Muscle layer of colon (tissue), 2 donors: ENCODE measurements around the gene FGF11.

ENCODE experiments used
- H3K27ac ChIP-seq: one replicate; pipeline ENCODE4 v1.7.0; 2013; ENCODE audit warnings: low read depth, mild to moderate bottlenecking, low read length, moderate library complexity
- H3K27me3 ChIP-seq, 2 donors: one replicate each; pipeline ENCODE4 v1.7.0; 2013; ENCODE audit warnings: low read length in 2 of 2, mild to moderate bottlenecking in 2 of 2; ENCODE audit not compliant: insufficient read depth in 2 of 2, control insufficient read depth in 1 of 2
- H3K36me3 ChIP-seq: one replicate; pipeline ENCODE4 v1.7.0; 2013; ENCODE audit warnings: mild to moderate bottlenecking, low read length; ENCODE audit not compliant: insufficient read depth
- H3K4me1 ChIP-seq: one replicate; pipeline ENCODE4 v1.7.0; 2013; ENCODE audit warnings: mild to moderate bottlenecking, low read length; ENCODE audit not compliant: insufficient read depth
- H3K4me3 ChIP-seq, 2 donors: one replicate each; pipeline ENCODE4 v1.7.0; 2013; ENCODE audit warnings: low read length in 2 of 2, low read depth in 1 of 2, mild to moderate bottlenecking in 1 of 2, moderate library complexity in 1 of 2
- H3K9ac ChIP-seq: one replicate; pipeline ENCODE4 v1.7.0; 2013; ENCODE audit warnings: low read length
- H3K9me3 ChIP-seq: one replicate; pipeline ENCODE4 v1.7.0; 2013; ENCODE audit warnings: mild to moderate bottlenecking, low read length
- donor health status: abdominal sarcoma.
- donor health status: Adenocarcinoma of cecum.

The FGF11 gene

GRCh38 chr17:7410634-7411426, 28.5 kb upstream of the FGF11 start:
- no peaks in the 10 kb centered on the region for H3K27me3 ChIP-seq
- H3K9ac ChIP-seq, result no peak overlapping the region
- H3K4me3 ChIP-seq, result no peak overlapping the region
- no peaks in the 10 kb centered on the region for H3K9me3 ChIP-seq
- H3K27ac ChIP-seq, result no peak overlapping the region
- peaks cover 4% of the 10 kb centered on the region for H3K4me1 ChIP-seq
- H3K36me3 ChIP-seq, result no peaks in the 10 kb centered on the region

GRCh38 chr17:7411427-7411750, 27.9 kb upstream of the FGF11 start:
- Histone ChIP-seq H3K27ac (no peak overlapping the region), H3K9me3 (no peaks in the 10 kb centered on the region), H3K4me1 (no peaks in the 10 kb centered on the region), H3K36me3 (peaks cover 3% of the 10 kb centered on the region), H3K9ac (no peak overlapping the region), H3K27me3 (no peaks in the 10 kb centered on the region), H3K4me3 (no peak overlapping the region)

- peaks cover 8% of the 10 kb centered on the region for H3K36me3 ChIP-seq
Measured at GRCh38 chr17:7413346-7413985, 25.8 kb upstream of the FGF11 start.

GRCh38 chr17:7414837-7415236, 24.5 kb upstream of the FGF11 start:
- H3K9ac ChIP-seq, result no peak overlapping the region
- H3K36me3 ChIP-seq, result peaks cover 8% of the 10 kb centered on the region
- H3K27ac ChIP-seq, result no peak overlapping the region
- H3K4me1 ChIP-seq, result no peaks in the 10 kb centered on the region
- no peaks in the 10 kb centered on the region for H3K9me3 ChIP-seq
- no peak overlapping the region for H3K4me3 ChIP-seq
- H3K27me3 ChIP-seq, result peaks cover 0 to 3% of the 10 kb centered on the region in 2 donors

More at GRCh38 chr17:7413346-7413985, 25.8 kb upstream of the FGF11 start:
- no peak overlapping the region for H3K27ac ChIP-seq
- H3K9ac ChIP-seq, result no peak overlapping the region
- H3K9me3 ChIP-seq, result no peaks in the 10 kb centered on the region
- H3K4me3 ChIP-seq, result no peak overlapping the region
- no peaks in the 10 kb centered on the region for H3K27me3 ChIP-seq
- H3K4me1 ChIP-seq, result no peaks in the 10 kb centered on the region

- H3K27me3 ChIP-seq, result peaks cover 0 to 7% of the 10 kb centered on the region in 2 donors
Measured at GRCh38 chr17:7415784-7416183, 23.5 kb upstream of the FGF11 start.

GRCh38 chr17:7416323-7416722, 23.0 kb upstream of the FGF11 start:
- Histone ChIP-seq H3K4me3 (no peak overlapping the region), H3K27ac (no peak overlapping the region), H3K27me3 (peaks cover 0 to 7% of the 10 kb centered on the region in 2 donors), H3K9ac (no peak overlapping the region), H3K4me1 (no peaks in the 10 kb centered on the region), H3K9me3 (no peaks in the 10 kb centered on the region), H3K36me3 (peaks cover 8% of the 10 kb centered on the region)

More at GRCh38 chr17:7415784-7416183, 23.5 kb upstream of the FGF11 start:
- Histone ChIP-seq H3K4me1 (no peaks in the 10 kb centered on the region), H3K9me3 (no peaks in the 10 kb centered on the region), H3K27ac (no peak overlapping the region), H3K9ac (no peak overlapping the region), H3K36me3 (peaks cover 8% of the 10 kb centered on the region), H3K4me3 (no peak overlapping the region)

- no peak overlapping the region for H3K9ac ChIP-seq
Measured at GRCh38 chr17:7417056-7417655, 22.2 kb upstream of the FGF11 start.

GRCh38 chr17:7418472-7419152, 20.7 kb upstream of the FGF11 start:
- H3K27ac ChIP-seq, result no peak overlapping the region
- H3K4me3 ChIP-seq, result no peak overlapping the region
- peaks cover 8% of the 10 kb centered on the region for H3K36me3 ChIP-seq
- no peaks in the 10 kb centered on the region for H3K9me3 ChIP-seq
- H3K4me1 ChIP-seq, result no peaks in the 10 kb centered on the region
- H3K9ac ChIP-seq, result no peak overlapping the region
- peaks cover 0 to 7% of the 10 kb centered on the region in 2 donors for H3K27me3 ChIP-seq

More at GRCh38 chr17:7417056-7417655, 22.2 kb upstream of the FGF11 start:
- no peaks in the 10 kb centered on the region for H3K4me1 ChIP-seq
- no peak overlapping the region for H3K4me3 ChIP-seq
- no peaks in the 10 kb centered on the region for H3K9me3 ChIP-seq
- peaks cover 8% of the 10 kb centered on the region for H3K36me3 ChIP-seq
- peaks cover 0 to 7% of the 10 kb centered on the region in 2 donors for H3K27me3 ChIP-seq
- H3K27ac ChIP-seq, result no peak overlapping the region

- H3K27me3 ChIP-seq, result peaks cover 0 to 7% of the 10 kb centered on the region in 2 donors
- no peak within 1 kb of the TSS for H3K9ac ChIP-seq
Measured at GRCh38 chr17:7419819-7420610, 19.3 kb upstream of the FGF11 start, which contains the start of gene SPEM1. Gene SPEM1 (plus strand): TSS chr17:7420324. CDS start chr17:7420385, 61 bp downstream.

GRCh38 chr17:7421186-7421585, 18.1 kb upstream of the FGF11 start:
- no peak overlapping the region for H3K27ac ChIP-seq
- H3K9ac ChIP-seq, result no peak overlapping the region
- H3K27me3 ChIP-seq, result peaks cover 0 to 7% of the 10 kb centered on the region in 2 donors
- H3K4me1 ChIP-seq, result no peaks in the 10 kb centered on the region
- no peak overlapping the region for H3K4me3 ChIP-seq
- H3K9me3 ChIP-seq, result no peaks in the 10 kb centered on the region
- peaks cover 7% of the 10 kb centered on the region for H3K36me3 ChIP-seq

More at GRCh38 chr17:7419819-7420610, 19.3 kb upstream of the FGF11 start, which contains the start of gene SPEM1:
- H3K36me3 ChIP-seq, result peaks cover 8% of the 10 kb centered on the region
- H3K27ac ChIP-seq, result no peak within 1 kb of the TSS
- H3K4me3 ChIP-seq, result no peak within 1 kb of the TSS
- no peaks in the 10 kb centered on the region for H3K4me1 ChIP-seq
- no peaks in the 10 kb centered on the region for H3K9me3 ChIP-seq
